HepG2 (cell line): ENCODE measurements around the gene TMEM258. TPM values are rescaled to one million over a fixed set of nuclear protein-coding genes. Genes with fewer than 3 reads are reported as not detected.

Source experiments
- ATAC-seq: fragments of 200-7000 bp; cut with Tn5 transposase; 3 replicates; pipeline ENCODE4 v1.9.1; 2020; ENCODE audit warnings: mild to moderate bottlenecking, moderate library complexity
- BruUV-seq: library from RNA; stranded (reverse); fragments of 400-500 nt; replicated peaks from 2 replicates; lab custom pipeline; 2021; lab: Mats Ljungman, UMichigan
- CTCF ChIA-PET: fragments of 300-600 bp; formaldehyde crosslinking; extraction: SDS; loops from one replicate; lab custom pipeline; 2021; ENCODE audit warnings: low total read pairs, inconsistent platforms, low intra/inter-chr PET ratio; lab: Yijun Ruan, JAX
- POLR2A ChIA-PET: fragments of 350-600 bp; sonication (Branson Sonifier 250); formaldehyde crosslinking; loops from one replicate; lab custom pipeline; 2020; ENCODE audit warnings: antibody characterized with exemption, inconsistent platforms; lab: Yijun Ruan, JAX
- DNase-seq: peaks from one replicate; pipeline ENCODE4 v3.0.0-alpha.2; 2015; ENCODE audit warnings: low spot score
- FAIRE-seq: peaks from 3 replicates; lab custom pipeline; 2011; peaks lifted over from hg19 to GRCh38; lab: Jason Lieb, UNC
- H2AFZ ChIP-seq: one replicate; pipeline ENCODE4 v1.6.1; 2011; ENCODE audit warnings: low read length, inconsistent platforms
- H3K27ac ChIP-seq: fragments of 300-600 bp; 3 replicates; pipeline ENCODE4 v1.8.0; 2011; ENCODE audit warnings: mixed run types, mild to moderate bottlenecking, mixed read lengths, low read length, inconsistent platforms; ENCODE audit not compliant: insufficient read depth; ENCODE audit errors: extremely low read length
- H3K27me3 ChIP-seq, 2 experiments: fragments of 200-600 bp in 1 of 2; 2 replicates in 1 of 2; 3 replicates in 1 of 2; pipeline versions ENCODE4 v1.6.0 to v1.8.0; 2011; ENCODE audit warnings: low read length in 2 of 2, mild to moderate bottlenecking in 2 of 2, moderate library complexity in 2 of 2, inconsistent platforms in 1 of 2; ENCODE audit not compliant: insufficient read depth in 2 of 2, control insufficient read depth in 1 of 2
- H3K36me3 ChIP-seq, 2 experiments: fragments of 200-600 bp in 1 of 2; replicated peaks in 1 of 2; 2 replicates in 1 of 2; 3 replicates in 1 of 2; pipeline versions ENCODE4 v1.5.1 to v1.8.0; 2011; ENCODE audit warnings: low read length in 2 of 2, inconsistent platforms in 1 of 2; ENCODE audit not compliant: insufficient read depth in 2 of 2, control insufficient read depth in 1 of 2
- H3K4me1 ChIP-seq: 2 replicates; pipeline ENCODE4 v1.5.1; 2012; ENCODE audit warnings: low read length, inconsistent platforms; ENCODE audit not compliant: insufficient read depth
- H3K4me2 ChIP-seq: 2 replicates; pipeline ENCODE4 v1.6.0; 2011; ENCODE audit warnings: low read depth, low read length, inconsistent platforms
- H3K4me3 ChIP-seq, 3 experiments: fragments of 200-600 bp in 1 of 3; sonication (generic), shearing (Covaris generic) in 1 of 3; replicated peaks in 1 of 3; 2 replicates each; pipeline ENCODE4 v1.5.1; 2011 to 2016; ENCODE audit warnings: low read length in 3 of 3, inconsistent platforms in 2 of 3, low read depth in 2 of 3, mild to moderate bottlenecking in 2 of 3, control low read depth in 1 of 3, mixed read lengths in 1 of 3; ENCODE audit not compliant: insufficient read depth in 1 of 3
- H3K79me2 ChIP-seq: one replicate; pipeline ENCODE4 v1.6.1; 2011; ENCODE audit warnings: low read length, inconsistent platforms; ENCODE audit not compliant: insufficient read depth
- H3K9ac ChIP-seq: 2 replicates; pipeline ENCODE4 v1.6.0; 2011; ENCODE audit warnings: mild to moderate bottlenecking, low read depth, low read length, inconsistent platforms; ENCODE audit not compliant: insufficient read depth
- H3K9me3 ChIP-seq: 2 replicates; pipeline ENCODE4 v1.5.1; 2012; ENCODE audit warnings: mild to moderate bottlenecking, low read length
- H4K20me1 ChIP-seq: 2 replicates; pipeline ENCODE4 v1.6.0; 2011; ENCODE audit warnings: inconsistent platforms, mild to moderate bottlenecking, low read length, moderate library complexity; ENCODE audit not compliant: insufficient read depth
- CCDC6 ChIP-seq: sonication (generic); formaldehyde crosslinking; IDR thresholded peaks from 2 replicates; pipeline ENCODE4 v1.8.1; 2022; ENCODE audit warnings: mild to moderate bottlenecking, missing genetic modification reagents, moderate library complexity
- CTCF ChIP-seq: sonication (generic); formaldehyde crosslinking; IDR thresholded peaks from 2 replicates; pipeline ENCODE4 v1.5.0; 2020; ENCODE audit warnings: mild to moderate bottlenecking, missing genetic modification reagents, moderate library complexity
- GATAD2A ChIP-seq: IDR thresholded peaks from 2 replicates; pipeline ENCODE4 v1.6.1; 2016
- HNRNPLL ChIP-seq: fragments of 200-400 bp; formaldehyde crosslinking; IDR thresholded peaks from 2 replicates; pipeline ENCODE4 v1.6.1; 2017; ENCODE audit warnings: mild to moderate bottlenecking, low read depth, low read length; ENCODE audit not compliant: poor library complexity, severe bottlenecking
- KIAA2018 ChIP-seq: sonication (generic); formaldehyde crosslinking; IDR thresholded peaks from 2 replicates; pipeline ENCODE4 v1.5.0; 2020; ENCODE audit warnings: mild to moderate bottlenecking, missing genetic modification reagents, borderline replicate concordance
- POLR2AphosphoS5 ChIP-seq: IDR thresholded peaks from 2 replicates; pipeline ENCODE4 v1.6.1; 2012; ENCODE audit warnings: low read depth, low read length
- RBFOX2 ChIP-seq: fragments of 200-400 bp; formaldehyde crosslinking; IDR thresholded peaks from 2 replicates; pipeline ENCODE4 v1.6.1; 2017; ENCODE audit warnings: low read depth, mild to moderate bottlenecking, low read length
- SP1 ChIP-seq, 2 experiments: fragments of 450-650 bp in 1 of 2; sonication (generic) in 1 of 2; formaldehyde crosslinking in 1 of 2; IDR thresholded peaks; 2 replicates each; pipeline versions ENCODE4 v1.4.0 to v1.6.1; 2016 to 2020; ENCODE audit warnings: missing genetic modification reagents in 1 of 2
- ZNF343 ChIP-seq: sonication (generic); formaldehyde crosslinking; IDR thresholded peaks from 2 replicates; pipeline ENCODE4 v1.4.0; 2020; ENCODE audit warnings: mild to moderate bottlenecking, missing genetic modification reagents
- WGBS: methylation state at CpG from one replicate; pipeline ENCODE4 v1.1.6; 2017; ENCODE audit warnings: low lambda C conversion rate; 5-methylcytosine and 5-hydroxymethylcytosine counted together
- in situ Hi-C: cut with HindIII; loops from 2 replicates; pipeline ENCODE4 v1.10.0; 2017; ENCODE audit warnings: low pct_unique_long_range_greater_than_20kb; ENCODE audit not compliant: extremely low pct_ligation_motif_present
- intact Hi-C: fragments of 100-400 bp; cut with micrococcal nuclease; formaldehyde crosslinking; loops from one replicate; pipeline ENCODE4 v1.10.0; 2022; ENCODE audit not compliant: unreplicated experiment
- polyA plus RNA-seq, 8 experiments: library from polyadenylated mRNA; depleted of rRNA in 3 of 8; stranded (reverse) in 7 of 8; unstranded in 1 of 8; fragments of >200 nt; fragmentation: Illumina TruSeq in 4 of 8; extraction: Trizol in 4 of 8; gene quantifications; 2 replicates each; pipeline versions ENCODE4 v1.2.1 to v1.2.3, GENCODE V29; 2011 to 2016; ENCODE audit warnings: low read depth in 4 of 8, missing spikeins in 1 of 8, mixed read lengths in 1 of 8; ENCODE audit not compliant: insufficient read depth in 1 of 8
- total RNA-seq, 5 experiments: library from RNA; depleted of rRNA; stranded (reverse); fragments of >200 nt; fragmentation: Illumina TruSeq; extraction: Trizol; gene quantifications; 2 replicates each; pipeline ENCODE4 v1.2.3, GENCODE V29; 2016; ENCODE audit warnings: low read depth in 1 of 5

Gene TMEM258
- total and polyA plus RNA-seq, 2 of the 13 experiments (the other 11 are each of a cell fraction or from before 2014, with no cell fraction given), result 175 to 424 TPM

GRCh38 chr11:61791737-61792309 is 576 bp downstream of the TMEM258 start:
- H3K9ac ChIP-seq, result peak overlapping the region; percentile 96
- ChIA-PET CTCF (no interaction called here), POLR2A (interaction anchor here (0.8 to 4.2 kb wide), 22 partner anchors 9 to 800 kb away, joined by 3 to 50 read pairs (median 4); partner anchors contain the start of genes BEST1, FADS1, FADS2 and FTH1)
- peak overlapping the region; percentile 68 to 87 (median 81) for H3K4me3 ChIP-seq
- DNase-seq, result peak; percentile 83
- TSS peak; percentile 87 for BruUV-seq
- H3K4me2 ChIP-seq, result peak overlapping the region; percentile 89
- ATAC-seq, result peak; percentile 58
- in situ Hi-C loops (loop anchor here (10.0 kb wide), 1 partner anchor 293 kb away; no protein-coding TSS in a partner anchor), intact Hi-C loops (no loop called here)
- H3K27ac ChIP-seq, result peak overlapping the region; percentile 99
- peaks cover 42% of the 10 kb centered on the region for H3K4me1 ChIP-seq
- no peaks in the 10 kb centered on the region; a peak in 1 of 5 replicates for H3K27me3 ChIP-seq
- no peaks in the 10 kb centered on the region; the same call in 1 of the 2 replicates for H4K20me1 ChIP-seq
- peaks cover 41% of the 10 kb centered on the region for H3K79me2 ChIP-seq
- no peak overlapping the region for H2AFZ ChIP-seq
- H3K36me3 ChIP-seq, result peaks cover 12 to 54% of the 10 kb centered on the region in 2 experiments
- FAIRE-seq, result peak; percentile 86
- WGBS, result 7% methylated on average over 13 of the region's 14 CpGs
- no peaks in the 10 kb centered on the region for H3K9me3 ChIP-seq
- TF ChIP-seq RBFOX2 (peak; percentile 53), SP1 (IDR thresholded peaks at IDR 0.05) (no peak), SP1 (CRISPR knock-in tag; IDR thresholded peaks at IDR 0.05) (peak; percentile 50), CTCF (CRISPR knock-in tag) (peak; percentile 34; the same call in 1 of the 2 replicates), ZNF343 (CRISPR knock-in tag) (0 out of 2 replicates have a peak, but pooled peaks have one; percentile 40), POLR2AphosphoS5 (peak; percentile 65), GATAD2A (CRISPR knock-in tag) (peak; percentile 1; the same call in 1 of the 2 replicates), CCDC6 (CRISPR knock-in tag) (peak; percentile 62; the same call in 1 of the 2 replicates), HNRNPLL (no peak), KIAA2018 (CRISPR knock-in tag) (peak; percentile 2; the same call in 1 of the 2 replicates)
